Endothelial cell of umbilical vein (primary cell): Measurements from ENCODE around the gene PTPRE. TPM values are rescaled to one million over a fixed set of nuclear protein-coding genes. Genes with fewer than 3 reads are reported as not detected.

ENCODE experiments used
- BruUV-seq: library from RNA; stranded (reverse); fragments of 400-500 nt; replicated peaks from 2 replicates; lab custom pipeline; 2021; lab: Mats Ljungman, UMichigan
- CTCF ChIA-PET: fragments of 300-600, 350-600 bp; sonication (Branson Sonifier 250); formaldehyde crosslinking; loops from one replicate; lab custom pipeline; 2021; ENCODE audit warnings: antibody characterized with exemption, inconsistent platforms; lab: Charles Lee
- POLR2A ChIA-PET: fragments of 300-600, 350-600 bp; sonication (Branson Sonifier 250); formaldehyde crosslinking; loops from one replicate; lab custom pipeline; 2021; ENCODE audit warnings: antibody characterized with exemption, inconsistent platforms; lab: Charles Lee
- DNase-seq: peaks from one replicate; pipeline ENCODE4 v3.0.0-alpha.2; 2011; ENCODE audit warnings: low read depth, low spot score
- FAIRE-seq: peaks from 2 replicates; lab custom pipeline; 2011; peaks lifted over from hg19 to GRCh38; lab: Jason Lieb, UNC
- H2AFZ ChIP-seq: 2 replicates; pipeline ENCODE4 v1.6.0; 2012; ENCODE audit warnings: low read depth, low read length, control low read depth, inconsistent platforms
- H3K27ac ChIP-seq: 2 replicates; pipeline ENCODE4 v1.5.1; 2011; ENCODE audit warnings: low read depth, mild to moderate bottlenecking, control low read depth, low read length, moderate library complexity; ENCODE audit not compliant: insufficient read depth
- H3K27me3 ChIP-seq, 2 experiments: 2 replicates each; pipeline versions ENCODE4 v1.6.0 to v1.6.1; 2011; ENCODE audit warnings: low read length in 2 of 2, mixed read lengths in 1 of 2; ENCODE audit not compliant: control insufficient read depth in 2 of 2, insufficient read depth in 2 of 2
- H3K36me3 ChIP-seq, 2 experiments: 2 replicates in 1 of 2; 3 replicates in 1 of 2; pipeline ENCODE4 v1.5.1; 2011; ENCODE audit warnings: low read length in 2 of 2, mild to moderate bottlenecking in 1 of 2, moderate library complexity in 1 of 2; ENCODE audit not compliant: control insufficient read depth in 2 of 2, insufficient read depth in 2 of 2; ENCODE audit errors: extremely low read depth in 1 of 2
- H3K4me1 ChIP-seq: 3 replicates; pipeline ENCODE4 v1.5.1; 2011; ENCODE audit warnings: mild to moderate bottlenecking, low read length; ENCODE audit not compliant: control insufficient read depth, insufficient read depth; ENCODE audit errors: extremely low read depth
- H3K4me2 ChIP-seq: 2 replicates; pipeline ENCODE4 v1.6.1; 2011; ENCODE audit warnings: low read length, control low read depth, mixed read lengths; ENCODE audit not compliant: insufficient read depth
- H3K4me3 ChIP-seq, 3 experiments: fragments of 200-600 bp in 1 of 3; sonication (generic), shearing (Covaris generic) in 1 of 3; replicated peaks in 1 of 3; 2 replicates each; pipeline ENCODE4 v1.5.1; 2011 to 2016; ENCODE audit warnings: control low read depth in 3 of 3, low read length in 3 of 3, mild to moderate bottlenecking in 2 of 3, inconsistent platforms in 1 of 3, low read depth in 1 of 3, moderate library complexity in 1 of 3; ENCODE audit not compliant: insufficient read depth in 1 of 3
- H3K79me2 ChIP-seq: 2 replicates; pipeline ENCODE4 v1.6.0; 2012; ENCODE audit warnings: low read length, inconsistent platforms; ENCODE audit not compliant: control insufficient read depth, insufficient read depth
- H3K9ac ChIP-seq: replicated peaks from 2 replicates; pipeline ENCODE3; 2011; ENCODE audit warnings: low read length, control low read depth; ENCODE audit not compliant: insufficient read depth; ENCODE audit errors: extremely low read depth
- H3K9me1 ChIP-seq: replicated peaks from 3 replicates; pipeline ENCODE4 v1.6.0; 2011; ENCODE audit warnings: mild to moderate bottlenecking, low read length; ENCODE audit not compliant: control insufficient read depth, insufficient read depth; ENCODE audit errors: extremely low read depth
- H3K9me3 ChIP-seq: replicated peaks from 2 replicates; pipeline ENCODE4 v1.5.1; 2012; ENCODE audit warnings: low read length, inconsistent platforms; ENCODE audit not compliant: control insufficient read depth, insufficient read depth
- H4K20me1 ChIP-seq: replicated peaks from 2 replicates; pipeline ENCODE3; 2011; ENCODE audit warnings: mild to moderate bottlenecking, low read length; ENCODE audit not compliant: control insufficient read depth, insufficient read depth; ENCODE audit errors: extremely low read depth
- CTCF ChIP-seq, 2 donors: IDR thresholded peaks; 1 replicate in 1 of 2; 2 replicates in 1 of 2; pipeline ENCODE4 v1.5.1; 2011; ENCODE audit warnings: low read length in 2 of 2, mild to moderate bottlenecking in 2 of 2, moderate library complexity in 2 of 2, control low read depth in 1 of 2, inconsistent platforms in 1 of 2, low read depth in 1 of 2; ENCODE audit not compliant: insufficient read depth in 1 of 2; ENCODE audit errors: extremely low read depth in 1 of 2
- EZH2 ChIP-seq: IDR thresholded peaks from 2 replicates; pipeline ENCODE4 v1.6.1; 2012; ENCODE audit warnings: borderline replicate concordance, low read depth, mild to moderate bottlenecking, moderate library complexity, low read length, inconsistent platforms; ENCODE audit not compliant: severe bottlenecking
- FOS ChIP-seq: IDR thresholded peaks from 2 replicates; pipeline ENCODE4 v1.6.1; 2011; ENCODE audit warnings: mild to moderate bottlenecking, low read length, moderate library complexity, borderline replicate concordance; ENCODE audit not compliant: insufficient read depth
- GATA2 ChIP-seq: IDR thresholded peaks from 2 replicates; pipeline ENCODE4 v1.7.0; 2011; ENCODE audit warnings: low read depth, mild to moderate bottlenecking, moderate library complexity, mixed read lengths, low read length; ENCODE audit not compliant: insufficient read length, insufficient read depth
- JUN ChIP-seq: IDR thresholded peaks from 2 replicates; pipeline ENCODE4 v1.6.1; 2011; ENCODE audit warnings: borderline replicate concordance, low read depth; ENCODE audit not compliant: insufficient read length, insufficient read depth
- MAX ChIP-seq: IDR thresholded peaks from 2 replicates; pipeline ENCODE4 v1.6.1; 2011; ENCODE audit not compliant: insufficient read depth, insufficient read length
- MYC ChIP-seq: IDR thresholded peaks from one replicate; pipeline ENCODE4 v1.6.1; 2011; ENCODE audit warnings: mild to moderate bottlenecking, low read depth, low read length
- POLR2A ChIP-seq: IDR thresholded peaks from 2 replicates; pipeline ENCODE4 v1.6.1; 2012; ENCODE audit warnings: low read depth, mild to moderate bottlenecking, control low read depth, low read length
- POLR2AphosphoS5 ChIP-seq: IDR thresholded peaks from 2 replicates; pipeline ENCODE4 v1.6.1; 2012; ENCODE audit warnings: low read depth, mild to moderate bottlenecking, control low read depth, low read length, moderate library complexity; ENCODE audit not compliant: insufficient read depth
- dilution Hi-C: fragments of 300-500 bp; cut with MboI; formaldehyde crosslinking; loops from one replicate; pipeline ENCODE4 v1.15.0; 2019; ENCODE audit warnings: low sequenced_read_pairs; ENCODE audit not compliant: extremely low pct_ligation_motif_present
- intact Hi-C: fragments of 100-400 bp; cut with micrococcal nuclease; formaldehyde crosslinking; loops from one replicate; pipeline ENCODE4 v1.10.0; 2022
- polyA plus RNA-seq, 4 experiments: library from polyadenylated mRNA; depleted of rRNA in 3 of 4; stranded (reverse) in 3 of 4; unstranded in 1 of 4; fragments of >200 nt; gene quantifications; 2 replicates each; pipeline versions ENCODE4 v1.2.1 to v1.2.3, GENCODE V29; 2011 to 2012; ENCODE audit warnings: missing spikeins in 1 of 4
- total RNA-seq: library from RNA; stranded (reverse); gene quantifications from 2 replicates; pipeline ENCODE4 v1.2.3, GENCODE V29; 2021

The PTPRE gene
- total and polyA plus RNA-seq, 2 donors (not counting 3 experiments of a cell fraction or from before 2014, with no cell fraction given), result 37.3 to 116 TPM

DNA sequence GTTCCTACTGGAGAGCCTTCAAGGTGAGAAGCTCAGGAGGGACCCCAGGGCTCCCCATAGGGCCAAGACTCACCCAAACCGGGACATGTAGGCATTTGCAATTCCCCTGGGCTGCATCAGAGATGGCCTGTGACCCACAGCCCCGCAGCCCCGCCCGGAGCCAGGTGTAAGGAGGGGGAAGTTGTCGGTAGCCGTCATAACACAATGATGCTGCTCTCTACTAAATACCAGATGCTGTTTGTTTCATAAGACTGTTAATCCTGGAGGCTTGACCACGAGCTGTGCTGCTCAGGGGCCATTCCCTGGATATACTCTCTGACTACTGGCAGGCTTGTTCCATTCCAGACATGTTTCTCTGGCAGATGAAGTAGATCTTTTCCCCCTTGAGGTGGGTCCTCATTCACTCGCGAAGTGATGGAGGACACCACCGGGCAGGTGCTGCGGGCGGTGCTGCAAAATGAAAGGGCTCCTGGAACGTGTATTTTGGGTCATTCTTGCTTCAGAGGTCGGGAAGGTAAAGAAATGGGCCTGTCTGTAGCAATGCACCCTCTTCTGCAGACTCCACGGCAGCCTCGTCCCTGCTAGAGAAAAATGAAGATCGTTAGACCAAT, 158.2 kb downstream of the PTPRE start:
- dilution Hi-C loops, result no loop called here

More for the DNA sequence above, 158.2 kb downstream of the PTPRE start:
- Histone ChIP-seq H3K9me3 (no peaks in the 10 kb centered on the region), H3K4me3 (no peak overlapping the region), H3K4me2 (no peak overlapping the region), H4K20me1 (no peaks in the 10 kb centered on the region), H3K27ac (no peak overlapping the region), H3K79me2 (no peaks in the 10 kb centered on the region), H2AFZ (no peak overlapping the region), H3K4me1 (peaks cover 28% of the 10 kb centered on the region), H3K36me3 (peaks cover 2 to 71% of the 10 kb centered on the region in 2 experiments), H3K9ac (no peak overlapping the region), H3K27me3 (no peaks in the 10 kb centered on the region), H3K9me1 (no peaks in the 10 kb centered on the region)
- CTCF ChIA-PET, result interaction anchor here (7.3 kb wide), 1 partner anchor 29 kb away, joined by 42 read pairs; no protein-coding TSS in a partner anchor
- intact Hi-C loops, result no loop called here
- no peak for TF ChIP-seq JUN
- TF ChIP-seq MAX, result no peak
- no peak for TF ChIP-seq EZH2
- TF ChIP-seq CTCF (IDR thresholded peaks at IDR 0.05; ENCODE audit: extremely low read depth in 1 of 2, insufficient read depth in 1 of 2, low read depth in 1 of 2, low read length in 2 of 2), result no peak
- TF ChIP-seq GATA2, result no peak
- TF ChIP-seq MYC, result no peak
- no peak for TF ChIP-seq FOS
- no peak for TF ChIP-seq POLR2A
- no peak for TF ChIP-seq POLR2AphosphoS5
- DNase-seq, result no peak
- no peak for FAIRE-seq
- POLR2A ChIA-PET, result no interaction called here
- BruUV-seq, result no TSS peak
